GM12878 (cell line): ENCODE results near the gene FBXL15. TPM values are rescaled to one million over a fixed set of nuclear protein-coding genes. Genes with fewer than 3 reads are reported as not detected.
A peak's percentile ranks its signal among the peaks of the same experiment; 100 is the strongest.

Source experiments
- BCLAF1 ChIP-seq: fragments of 450-650 bp; IDR thresholded peaks from 2 replicates; pipeline ENCODE4 v1.6.1; 2017; ENCODE audit warnings: antibody characterized with exemption, mild to moderate bottlenecking, moderate library complexity
- CBX3 ChIP-seq: fragments of 200-600 bp; sonication (generic); IDR thresholded peaks from 2 replicates; pipeline ENCODE4 v1.6.1; 2016; ENCODE audit warnings: low read depth, borderline replicate concordance
- CBX5 ChIP-seq: sonication (generic); IDR thresholded peaks from 2 replicates; pipeline ENCODE4 v1.6.1; 2016; ENCODE audit warnings: low read depth, moderate library complexity, mild to moderate bottlenecking, inconsistent platforms
- CHD2 ChIP-seq: IDR thresholded peaks from 2 replicates; pipeline ENCODE4 v1.6.1; 2011; ENCODE audit warnings: low read depth, low read length, improper control_type of control experiment, borderline replicate concordance
- FOXK2 ChIP-seq: fragments of 450-650 bp; IDR thresholded peaks from 2 replicates; pipeline ENCODE4 v1.6.1; 2017; ENCODE audit warnings: mild to moderate bottlenecking, moderate library complexity
- GATAD2B ChIP-seq: fragments of 450-650 bp; conservative IDR thresholded peaks from 2 replicates; pipeline ENCODE4 v1.6.1; 2017; ENCODE audit warnings: low read depth, mild to moderate bottlenecking, moderate library complexity
- HDGF ChIP-seq: fragments of 450-650 bp; IDR thresholded peaks from 2 replicates; pipeline ENCODE4 v1.6.1; 2016; ENCODE audit warnings: antibody characterized with exemption
- IRF3 ChIP-seq: fragments of 450-650 bp; IDR thresholded peaks from 2 replicates; pipeline ENCODE4 v1.6.1; 2014; ENCODE audit warnings: mild to moderate bottlenecking
- IRF4 ChIP-seq: IDR thresholded peaks from 2 replicates; pipeline ENCODE4 v1.6.1; 2011; ENCODE audit warnings: low read depth, low read length
- KAT2A ChIP-seq: conservative IDR thresholded peaks from 2 replicates; pipeline ENCODE4 v1.6.1; 2011; ENCODE audit warnings: low read depth, low read length; ENCODE audit not compliant: control insufficient read depth
- MYB ChIP-seq: fragments of 150-350 bp; IDR thresholded peaks from 2 replicates; pipeline ENCODE4 v1.6.1; 2014; ENCODE audit warnings: mild to moderate bottlenecking, low read depth, low read length, borderline replicate concordance
- NBN ChIP-seq: fragments of 450-650 bp; IDR thresholded peaks from 2 replicates; pipeline ENCODE4 v1.6.1; 2016
- NKRF ChIP-seq: fragments of 450-650 bp; conservative IDR thresholded peaks from 2 replicates; pipeline ENCODE4 v1.6.1; 2017; ENCODE audit warnings: mild to moderate bottlenecking, moderate library complexity
- NR2C1 ChIP-seq: fragments of 450-650 bp; IDR thresholded peaks from 2 replicates; pipeline ENCODE4 v1.6.1; 2017; ENCODE audit warnings: antibody characterized with exemption, mild to moderate bottlenecking, moderate library complexity
- NR2F1 ChIP-seq: fragments of 450-650 bp; conservative IDR thresholded peaks from 2 replicates; pipeline ENCODE4 v1.6.1; 2017; ENCODE audit warnings: mild to moderate bottlenecking
- PAX8 ChIP-seq: fragments of 450-650 bp; IDR thresholded peaks from 2 replicates; pipeline ENCODE4 v1.6.1; 2017; ENCODE audit warnings: mild to moderate bottlenecking, moderate library complexity
- PBX3 ChIP-seq: IDR thresholded peaks from 2 replicates; pipeline ENCODE4 v1.6.1; 2011; ENCODE audit warnings: mild to moderate bottlenecking, low read depth, low read length, moderate library complexity; ENCODE audit not compliant: insufficient replicate concordance
- POLR2AphosphoS5 ChIP-seq: IDR thresholded peaks from 2 replicates; pipeline ENCODE4 v1.6.1; 2011; ENCODE audit warnings: mild to moderate bottlenecking, low read length, inconsistent platforms
- RBBP5 ChIP-seq: fragments of 200-600 bp; sonication (generic); conservative IDR thresholded peaks from 2 replicates; pipeline ENCODE4 v1.6.1; 2016
- RFX5 ChIP-seq: IDR thresholded peaks from 2 replicates; pipeline ENCODE4 v1.6.1; 2011; ENCODE audit warnings: low read depth, low read length, improper control_type of control experiment
- SPI1 ChIP-seq: IDR thresholded peaks from 2 replicates; pipeline ENCODE4 v1.6.1; 2011; ENCODE audit warnings: low read depth, mild to moderate bottlenecking, low read length, moderate library complexity, borderline replicate concordance; ENCODE audit not compliant: insufficient read depth
- SRF ChIP-seq, 2 experiments: IDR thresholded peaks; 2 replicates each; pipeline ENCODE4 v1.6.1; 2011; ENCODE audit warnings: low read depth in 2 of 2, low read length in 2 of 2, mild to moderate bottlenecking in 1 of 2, moderate library complexity in 1 of 2
- STAT1 ChIP-seq: fragments of 450-650 bp; conservative IDR thresholded peaks from 2 replicates; pipeline ENCODE4 v1.6.1; 2014; ENCODE audit warnings: antibody characterized with exemption, mild to moderate bottlenecking
- TARDBP ChIP-seq: IDR thresholded peaks from 2 replicates; pipeline ENCODE4 v1.6.1; 2016; ENCODE audit warnings: borderline replicate concordance
- ZNF274 ChIP-seq: IDR thresholded peaks from one replicate; pipeline ENCODE4 v1.8.0; 2011; ENCODE audit not compliant: insufficient read length, insufficient read depth
- ZNF384 ChIP-seq: IDR thresholded peaks from 2 replicates; pipeline ENCODE4 v1.6.1; 2012; ENCODE audit warnings: low read depth, mild to moderate bottlenecking, low read length, improper control_type of control experiment, borderline replicate concordance
- ZZZ3 ChIP-seq: IDR thresholded peaks from 2 replicates; pipeline ENCODE4 v1.6.1; 2011; ENCODE audit warnings: low read depth; ENCODE audit not compliant: control insufficient read depth, insufficient read length
- polyA plus RNA-seq, 11 experiments: library from polyadenylated mRNA; depleted of rRNA in 4 of 11; unstranded in 6 of 11; stranded (reverse) in 5 of 11; fragments of >200 nt; fragmentation: Nextera tagmentation in 4 of 11; fragmentation: Illumina TruSeq in 1 of 11; extraction: Ambion mirVana in 4 of 11; extraction: Trizol in 1 of 11; gene quantifications; 1 replicate in 1 of 11; 2 replicates in 10 of 11; pipeline versions ENCODE4 v1.2.1 to v1.2.3, GENCODE V29; 2011 to 2016; ENCODE audit warnings: inconsistent platforms in 2 of 11, missing spikeins in 2 of 11, low read depth in 1 of 11
- total RNA-seq, 4 experiments: library from RNA; depleted of rRNA in 3 of 4; stranded (reverse); fragments of >200 nt in 3 of 4; fragmentation: Illumina TruSeq in 1 of 4; extraction: Trizol in 1 of 4; gene quantifications; 2 replicates each; pipeline versions ENCODE4 v1.2.1 to v1.2.3, GENCODE V29; 2013 to 2021

FBXL15 gene
- total and polyA plus RNA-seq, 10 of the 15 experiments (the other 5 are each of a cell fraction or from before 2014, with no cell fraction given): 0.13 to 21.3 (median 7.9) TPM

- TF ChIP-seq NKRF (0 out of 2 replicates have a peak, but pooled peaks have one; percentile 61), ZZZ3 (no peak), PBX3 (no peak), IRF4 (no peak), SPI1 (no peak), GATAD2B (no peak; the same call in 1 of the 2 replicates), FOXK2 (no peak), PAX8 (no peak), STAT1 (no peak), CBX3 (no peak), RFX5 (no peak), BCLAF1 (no peak), NR2C1 (no peak), NBN (no peak; the same call in 1 of the 2 replicates), POLR2AphosphoS5 (peak; percentile 89), ZNF384 (no peak), MYB (no peak), HDGF (no peak; the same call in none of the 2 replicates), CHD2 (no peak), SRF (IDR thresholded peaks at IDR 0.05; ENCODE audit: low read depth in 2 of 2, low read length in 2 of 2) (no peak), KAT2A (no peak), NR2F1 (no peak), TARDBP (no peak), IRF3 (no peak), CBX5 (no peak), ZNF274 (no peak), RBBP5 (no peak)
Observed at GRCh38 chr10:102394801-102395399, 25.7 kb upstream of the FBXL15 start (continued).
